ENCODE measurements around the gene HOXA5. TPM values are rescaled to one million over a fixed set of nuclear protein-coding genes. Genes with fewer than 3 reads are reported as not detected.

Gene HOXA5
- total RNA-seq, 1 experiment from 2014 or later = not detected

DNA sequence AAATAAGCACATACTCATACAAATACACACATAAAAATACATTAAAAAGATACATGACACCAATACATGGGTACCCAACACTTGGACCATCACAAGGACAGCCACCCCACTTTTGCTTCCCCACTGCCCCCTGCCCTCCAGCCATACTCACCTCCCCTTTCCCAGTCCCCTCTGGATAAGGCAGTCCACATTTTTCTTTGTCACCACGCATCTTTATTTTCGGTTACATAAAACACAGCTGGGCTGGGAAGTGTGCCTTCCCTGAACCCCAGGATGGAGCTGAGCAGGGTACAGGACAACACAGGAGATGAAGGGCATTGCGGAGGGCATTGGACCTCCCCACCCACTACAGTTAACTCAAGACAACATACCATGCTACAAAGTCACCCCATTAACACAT is 10.0 kb upstream of the HOXA5 start:
- Histone ChIP-seq H3K9me3 (ENCODE audit: control insufficient read depth, low read depth, low read length) (no peaks in the 10 kb centered on the region), H4K20me1 (ENCODE audit: control insufficient read depth, insufficient read depth, insufficient read length) (no peaks in the 10 kb centered on the region), H3K27ac (ENCODE audit: insufficient read length, low read depth, low read length) (no peak overlapping the region), H2AK5ac (ENCODE audit: insufficient read length, low read length) (no peak overlapping the region), H3K9ac (ENCODE audit: extremely low read depth, insufficient read length, low read length) (no peak overlapping the region), H3K4ac (ENCODE audit: low read depth, low read length) (no peak overlapping the region), H2BK5ac (ENCODE audit: insufficient read length, low read length) (no peak overlapping the region), H3T11ph (ENCODE audit: low read length) (no peak overlapping the region), H3K4me2 (ENCODE audit: insufficient read depth, insufficient read length, low read length) (no peak overlapping the region), H4K8ac (replicated peaks; ENCODE audit: insufficient read length, low read depth, low read length) (no peak overlapping the region), H2BK20ac (ENCODE audit: low read depth, low read length, poor library complexity, severe bottlenecking) (no peak overlapping the region), H3K23me2 (ENCODE audit: insufficient read length, low read depth, low read length, poor library complexity, severe bottlenecking) (no peaks in the 10 kb centered on the region), H3K56ac (ENCODE audit: insufficient read length, low read depth, low read length) (no peak overlapping the region), H3K79me2 (ENCODE audit: insufficient read depth, low read length) (no peaks in the 10 kb centered on the region), H4K5ac (ENCODE audit: insufficient read length, low read depth, low read length) (no peak overlapping the region), H3K79me1 (ENCODE audit: insufficient read depth, low read depth, low read length, poor library complexity, severe bottlenecking) (no peaks in the 10 kb centered on the region), H2BK12ac (ENCODE audit: insufficient read length, low read depth, low read length) (no peak overlapping the region), H2AFZ (ENCODE audit: low read length) (no peak overlapping the region), H2BK15ac (ENCODE audit: low read depth, low read length) (no peak overlapping the region), H3K18ac (ENCODE audit: insufficient read length, low read depth, low read length) (no peak overlapping the region), H4K91ac (ENCODE audit: insufficient read length, low read depth, low read length) (no peak overlapping the region), H3K14ac (ENCODE audit: insufficient read depth, low read length) (no peak overlapping the region), H3K4me1 (ENCODE audit: insufficient read depth, low read length) (no peaks in the 10 kb centered on the region), H2BK120ac (ENCODE audit: low read depth, low read length, poor library complexity, severe bottlenecking) (no peak overlapping the region), H3K27me3 (ENCODE audit: insufficient read depth, low read length) (peaks cover 97% of the 10 kb centered on the region), H3K23ac (ENCODE audit: insufficient read length, low read depth, low read length) (no peak overlapping the region)
- TF ChIP-seq, protein P1, sequence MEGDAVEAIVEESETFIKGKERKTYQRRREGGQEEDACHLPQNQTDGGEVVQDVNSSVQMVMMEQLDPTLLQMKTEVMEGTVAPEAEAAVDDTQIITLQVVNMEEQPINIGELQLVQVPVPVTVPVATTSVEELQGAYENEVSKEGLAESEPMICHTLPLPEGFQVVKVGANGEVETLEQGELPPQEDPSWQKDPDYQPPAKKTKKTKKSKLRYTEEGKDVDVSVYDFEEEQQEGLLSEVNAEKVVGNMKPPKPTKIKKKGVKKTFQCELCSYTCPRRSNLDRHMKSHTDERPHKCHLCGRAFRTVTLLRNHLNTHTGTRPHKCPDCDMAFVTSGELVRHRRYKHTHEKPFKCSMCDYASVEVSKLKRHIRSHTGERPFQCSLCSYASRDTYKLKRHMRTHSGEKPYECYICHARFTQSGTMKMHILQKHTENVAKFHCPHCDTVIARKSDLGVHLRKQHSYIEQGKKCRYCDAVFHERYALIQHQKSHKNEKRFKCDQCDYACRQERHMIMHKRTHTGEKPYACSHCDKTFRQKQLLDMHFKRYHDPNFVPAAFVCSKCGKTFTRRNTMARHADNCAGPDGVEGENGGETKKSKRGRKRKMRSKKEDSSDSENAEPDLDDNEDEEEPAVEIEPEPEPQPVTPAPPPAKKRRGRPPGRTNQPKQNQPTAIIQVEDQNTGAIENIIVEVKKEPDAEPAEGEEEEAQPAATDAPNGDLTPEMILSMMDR (conservative IDR thresholded peaks at IDR 0.05) = no peak
- Mint-ChIP-seq H3K9me3 (peaks cover 18 to 29% of the 10 kb centered on the region in 2 experiments), H3K27ac (no peak overlapping the region), H3K4me1 (peaks cover 13 to 22% of the 10 kb centered on the region in 2 experiments), H3K4me3 (no peak overlapping the region; a peak in 1 of 5 replicates), H3K27me3 (ENCODE audit: low read depth) (peaks cover 100% of the 10 kb centered on the region), H3K36me3 (ENCODE audit: insufficient read depth in 1 of 3, low read depth in 3 of 3) (peaks cover 0 to 6% (median 0%) of the 10 kb centered on the region in 3 experiments; a peak in 3 of 7 replicates)
- DNase-seq = no peak
- no CpG with 5 or more reads among the region's 3 CpGs for WGBS (ENCODE audit: extremely low coverage, insufficient read length, low lambda C conversion rate)

All from H9 (cell line).